Astrocyte of the spinal cord (primary cell): ENCODE measurements around the gene CASZ1.

Experiments used
- DNase-seq: peaks from one replicate; pipeline ENCODE4 v3.0.0; 2011; ENCODE audit warnings: low read depth, low spot score
- H3K4me3 ChIP-seq: 2 replicates; pipeline ENCODE4 v1.5.1; 2011; ENCODE audit warnings: low read depth, mild to moderate bottlenecking, low read length, moderate library complexity
- CTCF ChIP-seq: IDR thresholded peaks from 2 replicates; pipeline ENCODE4 v1.5.1; 2012; ENCODE audit warnings: low read depth, mild to moderate bottlenecking, low read length, inconsistent platforms
- in situ Hi-C: cut with HindIII; loops from 2 replicates; pipeline ENCODE4 v1.10.0; 2017; ENCODE audit warnings: low sequenced_read_pairs

The CASZ1 gene

GRCh38 chr1:10771789-10772188, 24.7 kb downstream of the CASZ1 start:
- no peak for DNase-seq
- in situ Hi-C loops, result no loop called here
- H3K4me3 ChIP-seq, result no peak overlapping the region
- TF ChIP-seq CTCF, result no peak

- in situ Hi-C loops, result no loop called here
- no peak for TF ChIP-seq CTCF
- DNase-seq, result no peak
- no peak overlapping the region for H3K4me3 ChIP-seq
These were observed 27.9 kb downstream of the CASZ1 start for GRCh38 chr1:10768552-10768951.

GRCh38 chr1:10767282-10767681, 29.2 kb downstream of the CASZ1 start:
- H3K4me3 ChIP-seq, result no peak overlapping the region
- DNase-seq, result no peak
- no peak for TF ChIP-seq CTCF
- in situ Hi-C loops, result no loop called here

GRCh38 chr1:10765734-10766478, 30.5 kb downstream of the CASZ1 start:
- TF ChIP-seq CTCF, result no peak
- H3K4me3 ChIP-seq, result no peak overlapping the region
- DNase-seq, result no peak
- in situ Hi-C loops, result no loop called here

- no peak for TF ChIP-seq CTCF
- H3K4me3 ChIP-seq, result no peak overlapping the region
- no peak for DNase-seq
- in situ Hi-C loops, result no loop called here
These were observed 31.1 kb downstream of the CASZ1 start for GRCh38 chr1:10765304-10765703.

GRCh38 chr1:10764296-10764798, 32.1 kb downstream of the CASZ1 start:
- H3K4me3 ChIP-seq, result no peak overlapping the region
- in situ Hi-C loops, result no loop called here
- no peak for TF ChIP-seq CTCF
- no peak for DNase-seq
